Panc1 (cell line): ENCODE results near the gene SHISA5. TPM values are rescaled to one million over a fixed set of nuclear protein-coding genes. Genes with fewer than 3 reads are reported as not detected.

Experiments used
- ATAC-seq: fragments of 200-7000 bp; cut with Tn5 transposase; 2 replicates; pipeline ENCODE4 v1.9.1; 2020; ENCODE audit warnings: mild to moderate bottlenecking, moderate library complexity
- BruUV-seq: library from RNA; stranded (reverse); fragments of 400-500 nt; replicated peaks from 2 replicates; lab custom pipeline; 2021; lab: Mats Ljungman, UMichigan
- CTCF ChIA-PET: fragments of 300-600 bp; sonication (Branson Sonifier 250); formaldehyde crosslinking; loops from one replicate; lab custom pipeline; 2022; ENCODE audit warnings: antibody characterized with exemption; lab: Charles Lee
- POLR2A ChIA-PET: fragments of 300-600 bp; sonication (Branson Sonifier 250); formaldehyde crosslinking; loops from one replicate; lab custom pipeline; 2022; ENCODE audit warnings: antibody characterized with exemption; lab: Charles Lee
- DNase-seq: peaks from one replicate; pipeline ENCODE4 v3.0.0-alpha.2; 2010; ENCODE audit warnings: low read depth, low spot score
- H3K27ac ChIP-seq: 2 replicates; pipeline ENCODE4 v1.5.1; 2011; ENCODE audit warnings: mild to moderate bottlenecking, low read length, inconsistent platforms
- H3K27me3 ChIP-seq: fragments of 200-500 bp; sonication (Bioruptor generic); 2 replicates; pipeline ENCODE4 v1.6.0; 2014; ENCODE audit warnings: low read length, inconsistent platforms; ENCODE audit not compliant: control insufficient read depth, insufficient read depth
- H3K36me3 ChIP-seq: fragments of 200-500 bp; sonication (Bioruptor generic); 2 replicates; pipeline ENCODE4 v1.5.1; 2014; ENCODE audit warnings: inconsistent platforms, mild to moderate bottlenecking, low read length, moderate library complexity; ENCODE audit not compliant: control insufficient read depth, insufficient read depth
- H3K4me1 ChIP-seq: 2 replicates; pipeline ENCODE4 v1.5.1; 2011; ENCODE audit warnings: inconsistent platforms, mild to moderate bottlenecking, low read length, moderate library complexity; ENCODE audit not compliant: control insufficient read depth, insufficient read depth
- H3K4me3 ChIP-seq, 2 experiments: 2 replicates each; pipeline ENCODE4 v1.5.1; 2011 to 2012; ENCODE audit warnings: low read depth in 2 of 2, low read length in 2 of 2, mild to moderate bottlenecking in 2 of 2, inconsistent platforms in 1 of 2, moderate library complexity in 1 of 2
- H3K9me3 ChIP-seq: fragments of 200-500 bp; sonication (Bioruptor generic); 2 replicates; pipeline ENCODE4 v1.5.1; 2014; ENCODE audit warnings: low read depth, mild to moderate bottlenecking, inconsistent platforms, low read length, moderate library complexity; ENCODE audit not compliant: control insufficient read depth, insufficient read depth
- POLR2AphosphoS5 ChIP-seq: IDR thresholded peaks from 2 replicates; pipeline ENCODE4 v1.6.1; 2012; ENCODE audit warnings: mild to moderate bottlenecking, low read depth, low read length, moderate library complexity
- REST ChIP-seq, 2 experiments: IDR thresholded peaks; 2 replicates each; pipeline ENCODE4 v1.6.1; 2011 to 2012; ENCODE audit warnings: low read depth in 2 of 2, control low read depth in 1 of 2, low read length in 1 of 2, mild to moderate bottlenecking in 1 of 2, moderate library complexity in 1 of 2; ENCODE audit not compliant: insufficient read depth in 1 of 2
- SIN3A ChIP-seq: IDR thresholded peaks from 2 replicates; pipeline ENCODE4 v1.6.1; 2012; ENCODE audit warnings: low read depth, mild to moderate bottlenecking, low read length, moderate library complexity, borderline replicate concordance; ENCODE audit not compliant: insufficient read depth
- TCF7L2 ChIP-seq: IDR thresholded peaks from 2 replicates; pipeline ENCODE4 v1.6.1; 2011; ENCODE audit warnings: mild to moderate bottlenecking, low read depth, low read length, inconsistent platforms
- in situ Hi-C: cut with HindIII; loops from 2 replicates; pipeline ENCODE4 v1.10.0; 2016; ENCODE audit warnings: low sequenced_read_pairs, low pct_unique_long_range_greater_than_20kb
- intact Hi-C: fragments of 100-400 bp; cut with micrococcal nuclease; formaldehyde crosslinking; loops from one replicate; pipeline ENCODE4 v1.10.0; 2022; ENCODE audit not compliant: unreplicated experiment
- total RNA-seq: library from RNA; stranded (reverse); gene quantifications from one replicate; pipeline ENCODE4 v1.2.1, GENCODE V29; 2021; ENCODE audit not compliant: unreplicated experiment
- TF ChIP-seq, protein P1 (sequence below): fragments of 450-650 bp; IDR thresholded peaks from 2 replicates; pipeline ENCODE4 v1.5.1; 2017; ENCODE audit warnings: mild to moderate bottlenecking

The SHISA5 gene
- total RNA-seq, 1 experiment from 2014 or later, result 122 TPM

GRCh38 chr3:48478626-48479555 lies 25.1 kb downstream of the SHISA5 start:
- no peaks in the 10 kb centered on the region for H3K36me3 ChIP-seq
- no peak for ATAC-seq
- POLR2A ChIA-PET, result no interaction called here

GRCh38 chr3:48477959-48478520 lies 25.9 kb downstream of the SHISA5 start:
- Histone ChIP-seq H3K27me3 (no peaks in the 10 kb centered on the region), H3K9me3 (no peaks in the 10 kb centered on the region), H3K27ac (no peak overlapping the region), H3K4me1 (peaks cover 7% of the 10 kb centered on the region), H3K4me3 (no peak overlapping the region), H3K36me3 (no peaks in the 10 kb centered on the region)
- intact Hi-C loops, result no loop called here
- in situ Hi-C loops, result no loop called here
- TF ChIP-seq REST (IDR thresholded peaks at IDR 0.05; ENCODE audit: insufficient read depth in 1 of 2, low read depth in 2 of 2, low read length in 1 of 2) (no peak), TCF7L2 (no peak), POLR2AphosphoS5 (no peak), SIN3A (no peak)
- TF ChIP-seq, protein P1, sequence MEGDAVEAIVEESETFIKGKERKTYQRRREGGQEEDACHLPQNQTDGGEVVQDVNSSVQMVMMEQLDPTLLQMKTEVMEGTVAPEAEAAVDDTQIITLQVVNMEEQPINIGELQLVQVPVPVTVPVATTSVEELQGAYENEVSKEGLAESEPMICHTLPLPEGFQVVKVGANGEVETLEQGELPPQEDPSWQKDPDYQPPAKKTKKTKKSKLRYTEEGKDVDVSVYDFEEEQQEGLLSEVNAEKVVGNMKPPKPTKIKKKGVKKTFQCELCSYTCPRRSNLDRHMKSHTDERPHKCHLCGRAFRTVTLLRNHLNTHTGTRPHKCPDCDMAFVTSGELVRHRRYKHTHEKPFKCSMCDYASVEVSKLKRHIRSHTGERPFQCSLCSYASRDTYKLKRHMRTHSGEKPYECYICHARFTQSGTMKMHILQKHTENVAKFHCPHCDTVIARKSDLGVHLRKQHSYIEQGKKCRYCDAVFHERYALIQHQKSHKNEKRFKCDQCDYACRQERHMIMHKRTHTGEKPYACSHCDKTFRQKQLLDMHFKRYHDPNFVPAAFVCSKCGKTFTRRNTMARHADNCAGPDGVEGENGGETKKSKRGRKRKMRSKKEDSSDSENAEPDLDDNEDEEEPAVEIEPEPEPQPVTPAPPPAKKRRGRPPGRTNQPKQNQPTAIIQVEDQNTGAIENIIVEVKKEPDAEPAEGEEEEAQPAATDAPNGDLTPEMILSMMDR, result no peak
- no peak for DNase-seq
- BruUV-seq, result no TSS peak
- ChIA-PET POLR2A (no interaction called here), CTCF (no interaction called here)
- no peak for ATAC-seq

More at GRCh38 chr3:48478626-48479555, 25.1 kb downstream of the SHISA5 start:
- in situ Hi-C loops, result no loop called here
- no TSS peak for BruUV-seq
- TF ChIP-seq REST (IDR thresholded peaks at IDR 0.05; ENCODE audit: insufficient read depth in 1 of 2, low read depth in 2 of 2, low read length in 1 of 2) (no peak), POLR2AphosphoS5 (no peak), TCF7L2 (no peak), SIN3A (no peak)
- TF ChIP-seq, protein P1, result no peak
- Histone ChIP-seq H3K4me3 (no peak overlapping the region), H3K4me1 (no peaks in the 10 kb centered on the region), H3K27me3 (no peaks in the 10 kb centered on the region), H3K27ac (no peak overlapping the region), H3K9me3 (no peaks in the 10 kb centered on the region)
- CTCF ChIA-PET, result no interaction called here
- intact Hi-C loops, result no loop called here
- DNase-seq, result no peak
